Measurements from ENCODE around the gene ATP9A. TPM values are rescaled to one million over a fixed set of nuclear protein-coding genes. Genes with fewer than 3 reads are reported as not detected.

Gene ATP9A
- total RNA-seq, 1 experiment from 2014 or later: 12.1 TPM

GRCh38 chr20:51634877-51635276 is 133.3 kb downstream of the ATP9A start:
- WGBS (ENCODE audit: extremely low coverage, insufficient read length, low lambda C conversion rate): no CpG with 5 or more reads among the region's 5 CpGs

More at GRCh38 chr20:51634877-51635276, 133.3 kb downstream of the ATP9A start:
- Histone ChIP-seq H2BK5ac (ENCODE audit: insufficient read length, low read length) (no peak overlapping the region), H2AFZ (ENCODE audit: low read length) (no peak overlapping the region), H2AK5ac (ENCODE audit: insufficient read length, low read length) (no peak overlapping the region), H2BK12ac (ENCODE audit: insufficient read length, low read depth, low read length) (no peak overlapping the region), H3K4me2 (ENCODE audit: insufficient read depth, insufficient read length, low read length) (no peak overlapping the region), H3K14ac (ENCODE audit: insufficient read depth, low read length) (no peak overlapping the region), H4K20me1 (ENCODE audit: control insufficient read depth, insufficient read depth, insufficient read length) (peaks cover 2% of the 10 kb centered on the region), H3K9ac (ENCODE audit: extremely low read depth, insufficient read length, low read length) (no peak overlapping the region), H3K79me1 (ENCODE audit: insufficient read depth, low read depth, low read length, poor library complexity, severe bottlenecking) (no peaks in the 10 kb centered on the region), H3K23me2 (ENCODE audit: insufficient read length, low read depth, low read length, poor library complexity, severe bottlenecking) (no peaks in the 10 kb centered on the region), H3T11ph (ENCODE audit: low read length) (no peak overlapping the region), H3K4me1 (ENCODE audit: insufficient read depth, low read length) (no peaks in the 10 kb centered on the region), H3K18ac (ENCODE audit: insufficient read length, low read depth, low read length) (no peak overlapping the region), H2BK120ac (ENCODE audit: low read depth, low read length, poor library complexity, severe bottlenecking) (no peak overlapping the region), H2BK15ac (ENCODE audit: low read depth, low read length) (no peak overlapping the region), H3K23ac (ENCODE audit: insufficient read length, low read depth, low read length) (no peak overlapping the region), H2BK20ac (ENCODE audit: low read depth, low read length, poor library complexity, severe bottlenecking) (no peak overlapping the region), H3K4ac (ENCODE audit: low read depth, low read length) (no peak overlapping the region), H3K27ac (ENCODE audit: insufficient read length, low read depth, low read length) (no peak overlapping the region), H4K91ac (ENCODE audit: insufficient read length, low read depth, low read length) (no peak overlapping the region), H4K8ac (replicated peaks; ENCODE audit: insufficient read length, low read depth, low read length) (no peak overlapping the region), H3K79me2 (ENCODE audit: insufficient read depth, low read length) (no peaks in the 10 kb centered on the region), H3K9me3 (ENCODE audit: control insufficient read depth, low read depth, low read length) (no peaks in the 10 kb centered on the region), H4K5ac (ENCODE audit: insufficient read length, low read depth, low read length) (no peak overlapping the region), H3K27me3 (ENCODE audit: insufficient read depth, low read length) (no peaks in the 10 kb centered on the region), H3K56ac (ENCODE audit: insufficient read length, low read depth, low read length) (no peak overlapping the region)
- no peaks in the 10 kb centered on the region for H3K9me3 Mint-ChIP-seq
- H3K27ac Mint-ChIP-seq: no peak overlapping the region; a peak in 2 of 7 replicates
- no peak for DNase-seq
- H3K4me1 Mint-ChIP-seq: peaks cover 6 to 7% of the 10 kb centered on the region in 2 experiments; a peak in 3 of 4 replicates
- H3K27me3 Mint-ChIP-seq (ENCODE audit: low read depth): no peaks in the 10 kb centered on the region; the same call in 1 of the 2 replicates
- H3K4me3 Mint-ChIP-seq: no peak overlapping the region
- no peaks in the 10 kb centered on the region; a peak in 2 of 7 replicates for H3K36me3 Mint-ChIP-seq (ENCODE audit: insufficient read depth in 1 of 3, low read depth in 3 of 3)
- TF ChIP-seq, protein P1, sequence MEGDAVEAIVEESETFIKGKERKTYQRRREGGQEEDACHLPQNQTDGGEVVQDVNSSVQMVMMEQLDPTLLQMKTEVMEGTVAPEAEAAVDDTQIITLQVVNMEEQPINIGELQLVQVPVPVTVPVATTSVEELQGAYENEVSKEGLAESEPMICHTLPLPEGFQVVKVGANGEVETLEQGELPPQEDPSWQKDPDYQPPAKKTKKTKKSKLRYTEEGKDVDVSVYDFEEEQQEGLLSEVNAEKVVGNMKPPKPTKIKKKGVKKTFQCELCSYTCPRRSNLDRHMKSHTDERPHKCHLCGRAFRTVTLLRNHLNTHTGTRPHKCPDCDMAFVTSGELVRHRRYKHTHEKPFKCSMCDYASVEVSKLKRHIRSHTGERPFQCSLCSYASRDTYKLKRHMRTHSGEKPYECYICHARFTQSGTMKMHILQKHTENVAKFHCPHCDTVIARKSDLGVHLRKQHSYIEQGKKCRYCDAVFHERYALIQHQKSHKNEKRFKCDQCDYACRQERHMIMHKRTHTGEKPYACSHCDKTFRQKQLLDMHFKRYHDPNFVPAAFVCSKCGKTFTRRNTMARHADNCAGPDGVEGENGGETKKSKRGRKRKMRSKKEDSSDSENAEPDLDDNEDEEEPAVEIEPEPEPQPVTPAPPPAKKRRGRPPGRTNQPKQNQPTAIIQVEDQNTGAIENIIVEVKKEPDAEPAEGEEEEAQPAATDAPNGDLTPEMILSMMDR (conservative IDR thresholded peaks at IDR 0.05): no peak

Data from H9 (cell line).